PC-9 (cell line): ENCODE data around the gene P3H3. TPM values are rescaled to one million over a fixed set of nuclear protein-coding genes. Genes with fewer than 3 reads are reported as not detected.
A peak's percentile ranks its signal among the peaks of the same experiment; 100 is the strongest.

ENCODE experiments used
- BruUV-seq: library from RNA; stranded (reverse); fragments of 400-500 nt; replicated peaks from 2 replicates; lab custom pipeline; 2021; lab: Mats Ljungman, UMichigan
- CTCF ChIA-PET: fragments of 300-600 bp; sonication (Branson Sonifier 250); formaldehyde crosslinking; loops from one replicate; lab custom pipeline; 2022; ENCODE audit warnings: antibody characterized with exemption; lab: Charles Lee
- POLR2A ChIA-PET: fragments of 300-600 bp; sonication (Branson Sonifier 250); formaldehyde crosslinking; loops from one replicate; lab custom pipeline; 2022; ENCODE audit warnings: antibody characterized with exemption; ENCODE audit not compliant: unreplicated experiment; lab: Charles Lee
- DNase-seq, 2 experiments: peaks; one replicate each; pipeline versions ENCODE4 v3.0.0 to v3.0.0-alpha.2; 2015 to 2022; ENCODE audit warnings: mixed read lengths in 1 of 2
- H2AFZ ChIP-seq: fragments of 200-600 bp; sonication (generic); 2 replicates; pipeline ENCODE4 v1.8.1; 2017; ENCODE audit warnings: antibody characterized with exemption
- H3F3A ChIP-seq: fragments of 200-600 bp; sonication (generic); 2 replicates; pipeline ENCODE4 v1.8.1; 2017; ENCODE audit warnings: antibody characterized with exemption, mild to moderate bottlenecking, low read depth; ENCODE audit not compliant: insufficient read depth
- H3K27ac ChIP-seq: fragments of 200-600 bp; sonication (generic); 2 replicates; pipeline ENCODE4 v1.6.1; 2016; ENCODE audit warnings: mixed run types
- H3K27me3 ChIP-seq: fragments of 200-600 bp; sonication (generic); 2 replicates; pipeline ENCODE4 v1.6.1; 2016; ENCODE audit warnings: low read depth, mixed run types; ENCODE audit not compliant: insufficient read depth
- H3K36me3 ChIP-seq: fragments of 200-600 bp; sonication (generic); 2 replicates; pipeline ENCODE4 v1.6.1; 2016; ENCODE audit warnings: low read depth, mixed run types
- H3K4me1 ChIP-seq: fragments of 200-600 bp; sonication (generic); replicated peaks from 2 replicates; pipeline ENCODE4 v1.6.1; 2016; ENCODE audit warnings: mixed run types; ENCODE audit not compliant: insufficient read depth
- H3K4me2 ChIP-seq: fragments of 200-600 bp; sonication (generic); 2 replicates; pipeline ENCODE4 v1.6.1; 2017; ENCODE audit warnings: mixed run types
- H3K4me3 ChIP-seq: fragments of 200-600 bp; sonication (generic); 2 replicates; pipeline ENCODE4 v1.6.1; 2016; ENCODE audit warnings: mixed run types
- H3K79me2 ChIP-seq: fragments of 200-600 bp; sonication (generic); 2 replicates; pipeline ENCODE4 v1.6.1; 2017; ENCODE audit warnings: low read depth, mixed run types
- H3K9me2 ChIP-seq: fragments of 200-600 bp; sonication (generic); 2 replicates; pipeline ENCODE4 v1.8.1; 2017; ENCODE audit warnings: mild to moderate bottlenecking; ENCODE audit not compliant: insufficient read depth
- H3K9me3 ChIP-seq: fragments of 200-600 bp; sonication (generic); 2 replicates; pipeline ENCODE4 v1.8.1; 2016; ENCODE audit warnings: low read depth; ENCODE audit not compliant: insufficient read depth
- H4K20me1 ChIP-seq: fragments of 200-600 bp; sonication (generic); 2 replicates; pipeline ENCODE4 v1.8.1; 2017; ENCODE audit not compliant: insufficient read depth
- EZH2 ChIP-seq: fragments of 200-600 bp; sonication (generic); IDR thresholded peaks from 2 replicates; pipeline ENCODE4 v1.8.0; 2017; ENCODE audit warnings: antibody characterized with exemption, low read depth
- intact Hi-C: fragments of 100-400 bp; cut with micrococcal nuclease; formaldehyde crosslinking; loops from one replicate; pipeline ENCODE4 v1.10.0; 2022; ENCODE audit not compliant: unreplicated experiment
- total RNA-seq: library from RNA; stranded (reverse); gene quantifications from 2 replicates; pipeline ENCODE4 v1.2.3, GENCODE V29; 2021
- TF ChIP-seq, protein P1 (sequence below): fragments of 200-600 bp; sonication (generic); conservative IDR thresholded peaks from 2 replicates; pipeline ENCODE4 v1.6.1; 2017; ENCODE audit warnings: mixed run types, antibody characterized with exemption, mild to moderate bottlenecking, moderate library complexity

The P3H3 gene
- total RNA-seq, 1 experiment from 2014 or later: 0.52 TPM

DNA sequence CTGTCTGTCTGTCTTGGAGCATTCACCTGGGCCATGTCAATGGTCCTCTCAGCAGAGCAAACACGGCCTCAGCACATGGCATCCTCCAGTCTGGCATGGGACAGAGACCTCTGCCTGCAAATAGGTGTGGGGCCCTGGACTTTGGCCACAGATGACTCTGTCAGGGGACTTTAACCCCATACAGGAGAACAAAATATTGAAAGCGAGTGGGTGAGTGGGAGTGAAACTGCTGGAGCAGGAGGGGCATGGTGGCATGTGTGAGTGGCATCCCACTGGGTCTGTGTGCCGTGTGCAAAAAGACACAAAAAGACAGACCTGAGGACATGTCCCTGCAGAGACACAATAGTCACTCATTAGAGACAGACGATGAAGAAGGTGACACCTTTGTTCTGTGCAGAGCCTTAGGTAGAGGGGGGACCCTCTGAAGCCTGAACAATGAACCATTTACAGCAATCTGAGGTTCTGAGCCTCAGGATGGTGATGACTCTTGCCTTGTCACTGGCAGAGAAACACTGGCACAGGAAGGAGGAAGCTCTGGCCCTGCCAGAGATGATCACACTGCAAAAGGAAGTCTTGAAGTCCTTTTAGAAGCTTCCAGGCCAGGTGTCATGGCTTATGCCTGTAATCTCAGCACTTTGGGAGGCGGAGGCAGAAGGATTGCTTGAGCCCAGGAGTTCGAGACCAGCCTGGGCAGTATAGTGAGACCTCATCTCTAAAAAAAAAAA lies 48.3 kb upstream of the P3H3 start:
- H3K9me2 ChIP-seq: no peaks in the 10 kb centered on the region
- H3K4me2 ChIP-seq: no peak overlapping the region
- ChIA-PET POLR2A (no interaction called here), CTCF (interaction anchor here (0.5 to 1.1 kb wide), 4 partner anchors 27 to 86 kb away, joined by 3 to 6 read pairs (median 4); partner anchors contain the start of gene MLF2)
- BruUV-seq: TSS peak; percentile 3
- no peak overlapping the region for H2AFZ ChIP-seq
- H3K79me2 ChIP-seq: no peaks in the 10 kb centered on the region
- H3K4me1 ChIP-seq: no peaks in the 10 kb centered on the region
- H3K36me3 ChIP-seq: no peaks in the 10 kb centered on the region
- peaks cover 7% of the 10 kb centered on the region; the same call in 1 of the 2 replicates for H3F3A ChIP-seq
- H4K20me1 ChIP-seq: no peaks in the 10 kb centered on the region
- TF ChIP-seq EZH2: no peak
- TF ChIP-seq, protein P1, sequence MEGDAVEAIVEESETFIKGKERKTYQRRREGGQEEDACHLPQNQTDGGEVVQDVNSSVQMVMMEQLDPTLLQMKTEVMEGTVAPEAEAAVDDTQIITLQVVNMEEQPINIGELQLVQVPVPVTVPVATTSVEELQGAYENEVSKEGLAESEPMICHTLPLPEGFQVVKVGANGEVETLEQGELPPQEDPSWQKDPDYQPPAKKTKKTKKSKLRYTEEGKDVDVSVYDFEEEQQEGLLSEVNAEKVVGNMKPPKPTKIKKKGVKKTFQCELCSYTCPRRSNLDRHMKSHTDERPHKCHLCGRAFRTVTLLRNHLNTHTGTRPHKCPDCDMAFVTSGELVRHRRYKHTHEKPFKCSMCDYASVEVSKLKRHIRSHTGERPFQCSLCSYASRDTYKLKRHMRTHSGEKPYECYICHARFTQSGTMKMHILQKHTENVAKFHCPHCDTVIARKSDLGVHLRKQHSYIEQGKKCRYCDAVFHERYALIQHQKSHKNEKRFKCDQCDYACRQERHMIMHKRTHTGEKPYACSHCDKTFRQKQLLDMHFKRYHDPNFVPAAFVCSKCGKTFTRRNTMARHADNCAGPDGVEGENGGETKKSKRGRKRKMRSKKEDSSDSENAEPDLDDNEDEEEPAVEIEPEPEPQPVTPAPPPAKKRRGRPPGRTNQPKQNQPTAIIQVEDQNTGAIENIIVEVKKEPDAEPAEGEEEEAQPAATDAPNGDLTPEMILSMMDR: no peak
- intact Hi-C loops: loop anchor here (1.0 to 2.0 kb wide), 6 partner anchors 27 to 357 kb away; partner anchors contain the start of gene MLF2
- no peak for DNase-seq
- no peaks in the 10 kb centered on the region for H3K27me3 ChIP-seq
- H3K9me3 ChIP-seq: no peaks in the 10 kb centered on the region
- no peak overlapping the region for H3K4me3 ChIP-seq
- no peak overlapping the region for H3K27ac ChIP-seq

DNA sequence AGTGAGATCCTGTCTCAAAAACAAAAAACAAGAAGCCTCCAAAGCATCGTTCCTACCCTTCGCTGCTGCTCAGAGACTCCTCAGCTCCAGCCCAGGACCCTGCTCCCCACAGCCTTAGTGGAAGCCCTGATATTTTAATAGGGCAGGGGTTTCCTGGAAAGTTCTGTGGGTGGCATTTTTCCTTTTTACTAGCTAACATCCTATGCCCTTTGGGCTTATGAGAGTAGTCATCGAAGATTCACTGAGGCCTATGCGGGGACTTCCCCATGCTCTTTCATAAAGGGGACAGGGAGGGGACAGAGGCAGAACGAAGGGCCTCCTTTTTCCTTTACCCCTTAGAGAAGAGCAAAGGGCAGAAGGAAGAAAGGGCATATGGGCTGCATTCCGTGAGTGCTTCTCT lies 47.6 kb upstream of the P3H3 start:
- Histone ChIP-seq H3K27ac (no peak overlapping the region), H4K20me1 (no peaks in the 10 kb centered on the region), H3K27me3 (no peaks in the 10 kb centered on the region), H2AFZ (no peak overlapping the region), H3K36me3 (no peaks in the 10 kb centered on the region), H3K4me3 (no peak overlapping the region), H3K4me2 (no peak overlapping the region), H3F3A (peaks cover 7% of the 10 kb centered on the region; the same call in 1 of the 2 replicates), H3K4me1 (no peaks in the 10 kb centered on the region), H3K79me2 (no peaks in the 10 kb centered on the region), H3K9me2 (no peaks in the 10 kb centered on the region), H3K9me3 (no peaks in the 10 kb centered on the region)
- ChIA-PET CTCF (interaction anchor here (0.5 to 1.1 kb wide), 5 partner anchors 22 to 87 kb away, joined by 3 to 6 read pairs (median 4); partner anchors contain the start of gene MLF2), POLR2A (no interaction called here)
- no TSS peak for BruUV-seq
- intact Hi-C loops: no loop called here
- TF ChIP-seq, protein P1: no peak
- no peak for TF ChIP-seq EZH2
- DNase-seq: no peak

DNA sequence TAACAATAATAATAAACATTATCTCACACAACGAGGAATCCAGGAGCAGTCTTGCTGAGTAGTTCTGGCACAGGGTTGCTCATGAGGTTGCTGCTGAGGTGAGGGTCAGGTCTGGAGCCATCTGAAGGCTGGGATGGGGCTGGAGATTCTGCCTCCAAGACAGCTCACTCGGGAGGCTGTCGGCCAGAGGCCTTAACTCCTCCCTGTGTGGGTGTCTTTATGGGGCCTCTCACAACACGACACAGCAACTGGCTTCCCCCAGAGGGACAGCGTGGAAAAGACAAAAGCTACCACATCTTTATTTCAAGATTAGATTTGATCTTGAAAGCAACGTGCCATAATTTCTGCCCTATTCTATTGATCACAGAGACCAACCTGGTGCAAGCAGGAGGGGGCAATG lies 46.1 kb upstream of the P3H3 start:
- H3K4me2 ChIP-seq: no peak overlapping the region
- intact Hi-C loops: no loop called here
- no peak for DNase-seq
- no peaks in the 10 kb centered on the region for H3K4me1 ChIP-seq
- ChIA-PET CTCF (no interaction called here), POLR2A (no interaction called here)
- no peaks in the 10 kb centered on the region for H3K27me3 ChIP-seq
- peaks cover 7% of the 10 kb centered on the region; the same call in 1 of the 2 replicates for H3F3A ChIP-seq
- H3K79me2 ChIP-seq: no peaks in the 10 kb centered on the region
- no peak overlapping the region for H3K27ac ChIP-seq
- no peaks in the 10 kb centered on the region for H3K9me2 ChIP-seq
- H3K4me3 ChIP-seq: no peak overlapping the region
- no peaks in the 10 kb centered on the region for H3K36me3 ChIP-seq
- TF ChIP-seq, protein P1: no peak
- TF ChIP-seq EZH2: no peak
- H2AFZ ChIP-seq: no peak overlapping the region
- no peaks in the 10 kb centered on the region for H3K9me3 ChIP-seq
- no peaks in the 10 kb centered on the region for H4K20me1 ChIP-seq
- BruUV-seq: no TSS peak
